Endothelial cell of umbilical vein (primary cell): ENCODE measurements around the gene TMEM145. TPM values are rescaled to one million over a fixed set of nuclear protein-coding genes. Genes with fewer than 3 reads are reported as not detected.

ENCODE experiments used
- BruUV-seq: library from RNA; stranded (reverse); fragments of 400-500 nt; replicated peaks from 2 replicates; lab custom pipeline; 2021; lab: Mats Ljungman, UMichigan
- CTCF ChIA-PET: fragments of 300-600, 350-600 bp; sonication (Branson Sonifier 250); formaldehyde crosslinking; loops from one replicate; lab custom pipeline; 2021; ENCODE audit warnings: antibody characterized with exemption, inconsistent platforms; lab: Charles Lee
- POLR2A ChIA-PET: fragments of 300-600, 350-600 bp; sonication (Branson Sonifier 250); formaldehyde crosslinking; loops from one replicate; lab custom pipeline; 2021; ENCODE audit warnings: antibody characterized with exemption, inconsistent platforms; lab: Charles Lee
- DNase-seq: peaks from one replicate; pipeline ENCODE4 v3.0.0-alpha.2; 2011; ENCODE audit warnings: low read depth, low spot score
- FAIRE-seq: peaks from 2 replicates; lab custom pipeline; 2011; peaks lifted over from hg19 to GRCh38; lab: Jason Lieb, UNC
- H2AFZ ChIP-seq: 2 replicates; pipeline ENCODE4 v1.6.0; 2012; ENCODE audit warnings: low read depth, low read length, control low read depth, inconsistent platforms
- H3K27ac ChIP-seq: 2 replicates; pipeline ENCODE4 v1.5.1; 2011; ENCODE audit warnings: low read depth, mild to moderate bottlenecking, control low read depth, low read length, moderate library complexity; ENCODE audit not compliant: insufficient read depth
- H3K27me3 ChIP-seq, 2 experiments: 2 replicates each; pipeline versions ENCODE4 v1.6.0 to v1.6.1; 2011; ENCODE audit warnings: low read length in 2 of 2, mixed read lengths in 1 of 2; ENCODE audit not compliant: control insufficient read depth in 2 of 2, insufficient read depth in 2 of 2
- H3K36me3 ChIP-seq, 2 experiments: 2 replicates in 1 of 2; 3 replicates in 1 of 2; pipeline ENCODE4 v1.5.1; 2011; ENCODE audit warnings: low read length in 2 of 2, mild to moderate bottlenecking in 1 of 2, moderate library complexity in 1 of 2; ENCODE audit not compliant: control insufficient read depth in 2 of 2, insufficient read depth in 2 of 2; ENCODE audit errors: extremely low read depth in 1 of 2
- H3K4me1 ChIP-seq: 3 replicates; pipeline ENCODE4 v1.5.1; 2011; ENCODE audit warnings: mild to moderate bottlenecking, low read length; ENCODE audit not compliant: control insufficient read depth, insufficient read depth; ENCODE audit errors: extremely low read depth
- H3K4me2 ChIP-seq: 2 replicates; pipeline ENCODE4 v1.6.1; 2011; ENCODE audit warnings: low read length, control low read depth, mixed read lengths; ENCODE audit not compliant: insufficient read depth
- H3K4me3 ChIP-seq, 3 experiments: fragments of 200-600 bp in 1 of 3; sonication (generic), shearing (Covaris generic) in 1 of 3; replicated peaks in 1 of 3; 2 replicates each; pipeline ENCODE4 v1.5.1; 2011 to 2016; ENCODE audit warnings: control low read depth in 3 of 3, low read length in 3 of 3, mild to moderate bottlenecking in 2 of 3, inconsistent platforms in 1 of 3, low read depth in 1 of 3, moderate library complexity in 1 of 3; ENCODE audit not compliant: insufficient read depth in 1 of 3
- H3K79me2 ChIP-seq: 2 replicates; pipeline ENCODE4 v1.6.0; 2012; ENCODE audit warnings: low read length, inconsistent platforms; ENCODE audit not compliant: control insufficient read depth, insufficient read depth
- H3K9ac ChIP-seq: replicated peaks from 2 replicates; pipeline ENCODE3; 2011; ENCODE audit warnings: low read length, control low read depth; ENCODE audit not compliant: insufficient read depth; ENCODE audit errors: extremely low read depth
- H3K9me1 ChIP-seq: replicated peaks from 3 replicates; pipeline ENCODE4 v1.6.0; 2011; ENCODE audit warnings: mild to moderate bottlenecking, low read length; ENCODE audit not compliant: control insufficient read depth, insufficient read depth; ENCODE audit errors: extremely low read depth
- H3K9me3 ChIP-seq: replicated peaks from 2 replicates; pipeline ENCODE4 v1.5.1; 2012; ENCODE audit warnings: low read length, inconsistent platforms; ENCODE audit not compliant: control insufficient read depth, insufficient read depth
- H4K20me1 ChIP-seq: replicated peaks from 2 replicates; pipeline ENCODE3; 2011; ENCODE audit warnings: mild to moderate bottlenecking, low read length; ENCODE audit not compliant: control insufficient read depth, insufficient read depth; ENCODE audit errors: extremely low read depth
- EZH2 ChIP-seq: IDR thresholded peaks from 2 replicates; pipeline ENCODE4 v1.6.1; 2012; ENCODE audit warnings: borderline replicate concordance, low read depth, mild to moderate bottlenecking, moderate library complexity, low read length, inconsistent platforms; ENCODE audit not compliant: severe bottlenecking
- FOS ChIP-seq: IDR thresholded peaks from 2 replicates; pipeline ENCODE4 v1.6.1; 2011; ENCODE audit warnings: mild to moderate bottlenecking, low read length, moderate library complexity, borderline replicate concordance; ENCODE audit not compliant: insufficient read depth
- GATA2 ChIP-seq: IDR thresholded peaks from 2 replicates; pipeline ENCODE4 v1.7.0; 2011; ENCODE audit warnings: low read depth, mild to moderate bottlenecking, moderate library complexity, mixed read lengths, low read length; ENCODE audit not compliant: insufficient read length, insufficient read depth
- JUN ChIP-seq: IDR thresholded peaks from 2 replicates; pipeline ENCODE4 v1.6.1; 2011; ENCODE audit warnings: borderline replicate concordance, low read depth; ENCODE audit not compliant: insufficient read length, insufficient read depth
- MYC ChIP-seq: IDR thresholded peaks from one replicate; pipeline ENCODE4 v1.6.1; 2011; ENCODE audit warnings: mild to moderate bottlenecking, low read depth, low read length
- POLR2AphosphoS5 ChIP-seq: IDR thresholded peaks from 2 replicates; pipeline ENCODE4 v1.6.1; 2012; ENCODE audit warnings: low read depth, mild to moderate bottlenecking, control low read depth, low read length, moderate library complexity; ENCODE audit not compliant: insufficient read depth
- dilution Hi-C: fragments of 300-500 bp; cut with MboI; formaldehyde crosslinking; loops from one replicate; pipeline ENCODE4 v1.15.0; 2019; ENCODE audit warnings: low sequenced_read_pairs; ENCODE audit not compliant: extremely low pct_ligation_motif_present
- intact Hi-C: fragments of 100-400 bp; cut with micrococcal nuclease; formaldehyde crosslinking; loops from one replicate; pipeline ENCODE4 v1.10.0; 2022
- polyA plus RNA-seq, 4 experiments: library from polyadenylated mRNA; depleted of rRNA in 3 of 4; stranded (reverse) in 3 of 4; unstranded in 1 of 4; fragments of >200 nt; gene quantifications; 2 replicates each; pipeline versions ENCODE4 v1.2.1 to v1.2.3, GENCODE V29; 2011 to 2012; ENCODE audit warnings: missing spikeins in 1 of 4
- total RNA-seq: library from RNA; stranded (reverse); gene quantifications from 2 replicates; pipeline ENCODE4 v1.2.3, GENCODE V29; 2021
- TF ChIP-seq, protein P1 (sequence below): IDR thresholded peaks from 2 replicates; pipeline ENCODE4 v1.6.1; 2011; ENCODE audit not compliant: insufficient read depth, insufficient read length
- TF ChIP-seq, protein P2 (sequence below), 2 donors: IDR thresholded peaks; 1 replicate in 1 of 2; 2 replicates in 1 of 2; pipeline ENCODE4 v1.5.1; 2011; ENCODE audit warnings: low read length in 2 of 2, mild to moderate bottlenecking in 2 of 2, moderate library complexity in 2 of 2, control low read depth in 1 of 2, inconsistent platforms in 1 of 2, low read depth in 1 of 2; ENCODE audit not compliant: insufficient read depth in 1 of 2; ENCODE audit errors: extremely low read depth in 1 of 2

Gene TMEM145
- total and polyA plus RNA-seq, 2 donors (not counting 3 experiments of a cell fraction or from before 2014, with no cell fraction given) = not detected

DNA sequence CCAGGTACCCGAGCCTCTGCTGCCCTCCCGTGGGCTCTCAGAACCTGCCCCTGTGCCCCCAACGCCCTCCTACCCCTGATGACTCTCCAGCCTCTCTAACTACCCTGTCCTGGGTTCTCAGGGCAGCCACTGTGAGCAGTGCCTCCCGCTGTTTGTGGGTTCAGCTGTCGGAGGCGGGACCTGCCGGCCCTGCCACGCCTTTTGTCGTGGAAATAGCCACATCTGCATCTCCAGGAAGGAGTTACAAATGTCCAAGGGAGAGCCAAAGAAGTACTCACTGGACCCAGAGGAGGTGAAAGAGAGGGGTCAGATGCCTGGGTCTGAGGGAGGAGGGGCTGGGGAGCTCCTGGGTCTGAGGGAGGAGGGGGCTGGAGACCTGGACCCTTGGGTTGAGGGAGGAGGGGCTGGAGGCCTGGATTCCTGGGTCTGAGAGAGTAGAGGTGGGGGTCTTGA is 57.0 kb downstream of the TMEM145 start:
- Histone ChIP-seq H3K4me3 (no peak overlapping the region), H3K4me1 (no peaks in the 10 kb centered on the region), H3K9ac (no peak overlapping the region), H2AFZ (no peak overlapping the region), H3K79me2 (no peaks in the 10 kb centered on the region), H3K36me3 (peaks cover 0 to 5% of the 10 kb centered on the region in 2 experiments), H3K27me3 (no peaks in the 10 kb centered on the region), H3K4me2 (no peak overlapping the region), H3K27ac (no peak overlapping the region), H3K9me3 (no peaks in the 10 kb centered on the region), H4K20me1 (no peaks in the 10 kb centered on the region), H3K9me1 (no peaks in the 10 kb centered on the region)
- intact Hi-C loops = no loop called here
- dilution Hi-C loops = no loop called here
- TF ChIP-seq JUN (no peak), POLR2AphosphoS5 (no peak), EZH2 (no peak), GATA2 (no peak), MYC (no peak), FOS (no peak)
- TF ChIP-seq, protein P1, sequence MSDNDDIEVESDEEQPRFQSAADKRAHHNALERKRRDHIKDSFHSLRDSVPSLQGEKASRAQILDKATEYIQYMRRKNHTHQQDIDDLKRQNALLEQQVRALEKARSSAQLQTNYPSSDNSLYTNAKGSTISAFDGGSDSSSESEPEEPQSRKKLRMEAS = no peak
- TF ChIP-seq, protein P2, sequence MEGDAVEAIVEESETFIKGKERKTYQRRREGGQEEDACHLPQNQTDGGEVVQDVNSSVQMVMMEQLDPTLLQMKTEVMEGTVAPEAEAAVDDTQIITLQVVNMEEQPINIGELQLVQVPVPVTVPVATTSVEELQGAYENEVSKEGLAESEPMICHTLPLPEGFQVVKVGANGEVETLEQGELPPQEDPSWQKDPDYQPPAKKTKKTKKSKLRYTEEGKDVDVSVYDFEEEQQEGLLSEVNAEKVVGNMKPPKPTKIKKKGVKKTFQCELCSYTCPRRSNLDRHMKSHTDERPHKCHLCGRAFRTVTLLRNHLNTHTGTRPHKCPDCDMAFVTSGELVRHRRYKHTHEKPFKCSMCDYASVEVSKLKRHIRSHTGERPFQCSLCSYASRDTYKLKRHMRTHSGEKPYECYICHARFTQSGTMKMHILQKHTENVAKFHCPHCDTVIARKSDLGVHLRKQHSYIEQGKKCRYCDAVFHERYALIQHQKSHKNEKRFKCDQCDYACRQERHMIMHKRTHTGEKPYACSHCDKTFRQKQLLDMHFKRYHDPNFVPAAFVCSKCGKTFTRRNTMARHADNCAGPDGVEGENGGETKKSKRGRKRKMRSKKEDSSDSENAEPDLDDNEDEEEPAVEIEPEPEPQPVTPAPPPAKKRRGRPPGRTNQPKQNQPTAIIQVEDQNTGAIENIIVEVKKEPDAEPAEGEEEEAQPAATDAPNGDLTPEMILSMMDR (IDR thresholded peaks at IDR 0.05; ENCODE audit: extremely low read depth in 1 of 2, insufficient read depth in 1 of 2, low read depth in 1 of 2, low read length in 2 of 2) = no peak
- FAIRE-seq (no peak), DNase-seq (no peak)
- POLR2A ChIA-PET = no interaction called here
- BruUV-seq = no TSS peak
- CTCF ChIA-PET = no interaction called here
